ENCODE results near the gene SLC5A10. TPM values are rescaled to one million over a fixed set of nuclear protein-coding genes. Genes with fewer than 3 reads are reported as not detected.

Gene SLC5A10
- total RNA-seq, 4 donors from 2014 or later: not detected

DNA sequence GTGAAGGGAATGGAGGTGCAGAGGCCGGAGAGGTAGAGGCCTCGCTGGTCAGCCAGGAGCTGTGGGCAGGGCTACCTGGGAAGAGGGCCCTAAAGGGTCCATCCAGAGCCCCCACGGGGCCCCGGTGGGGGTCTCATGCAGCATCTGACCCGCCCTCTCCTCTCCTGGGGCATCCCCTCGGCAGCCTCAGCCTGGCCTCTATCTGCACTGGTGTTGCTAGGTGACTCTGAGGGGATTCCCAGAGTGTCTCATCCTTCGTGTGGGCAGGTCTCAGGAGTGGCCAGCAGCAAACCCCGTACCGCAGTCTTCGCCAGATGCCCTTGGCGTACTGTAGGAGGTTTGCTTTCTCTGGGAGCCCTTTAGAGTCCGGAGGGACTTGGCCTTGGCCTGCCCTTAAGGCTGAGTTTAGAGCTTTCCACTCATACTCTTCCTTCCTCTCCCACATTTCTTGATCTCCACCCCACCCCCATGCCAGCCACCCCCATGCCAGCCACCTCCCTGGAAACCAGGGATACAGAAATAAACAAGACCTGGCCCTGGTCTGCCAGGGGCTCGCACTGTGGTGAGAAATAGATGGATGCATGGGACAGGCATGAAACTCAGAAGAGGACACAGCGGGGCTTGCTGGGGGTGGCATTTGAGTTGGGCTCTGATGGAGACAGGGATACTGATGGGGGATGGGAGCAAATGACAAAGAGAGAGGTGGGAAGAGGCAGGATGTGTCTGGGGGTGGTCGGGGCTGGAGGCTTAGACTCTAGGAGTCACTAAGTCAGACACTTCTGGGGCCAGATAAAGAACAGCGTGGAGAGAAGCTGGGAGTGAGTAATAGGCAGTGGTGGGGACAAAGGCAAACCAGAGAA, 9.9 kb downstream of the SLC5A10 start:
- H3K36me3 ChIP-seq: no peaks in the 10 kb centered on the region
- no peak for DNase-seq
- H3K27ac ChIP-seq: no peak overlapping the region
- peaks cover 0 to 4% of the 10 kb centered on the region in 2 donors for H3K4me1 ChIP-seq
- H3K9me3 ChIP-seq: no peaks in the 10 kb centered on the region
- TF ChIP-seq, protein P1, sequence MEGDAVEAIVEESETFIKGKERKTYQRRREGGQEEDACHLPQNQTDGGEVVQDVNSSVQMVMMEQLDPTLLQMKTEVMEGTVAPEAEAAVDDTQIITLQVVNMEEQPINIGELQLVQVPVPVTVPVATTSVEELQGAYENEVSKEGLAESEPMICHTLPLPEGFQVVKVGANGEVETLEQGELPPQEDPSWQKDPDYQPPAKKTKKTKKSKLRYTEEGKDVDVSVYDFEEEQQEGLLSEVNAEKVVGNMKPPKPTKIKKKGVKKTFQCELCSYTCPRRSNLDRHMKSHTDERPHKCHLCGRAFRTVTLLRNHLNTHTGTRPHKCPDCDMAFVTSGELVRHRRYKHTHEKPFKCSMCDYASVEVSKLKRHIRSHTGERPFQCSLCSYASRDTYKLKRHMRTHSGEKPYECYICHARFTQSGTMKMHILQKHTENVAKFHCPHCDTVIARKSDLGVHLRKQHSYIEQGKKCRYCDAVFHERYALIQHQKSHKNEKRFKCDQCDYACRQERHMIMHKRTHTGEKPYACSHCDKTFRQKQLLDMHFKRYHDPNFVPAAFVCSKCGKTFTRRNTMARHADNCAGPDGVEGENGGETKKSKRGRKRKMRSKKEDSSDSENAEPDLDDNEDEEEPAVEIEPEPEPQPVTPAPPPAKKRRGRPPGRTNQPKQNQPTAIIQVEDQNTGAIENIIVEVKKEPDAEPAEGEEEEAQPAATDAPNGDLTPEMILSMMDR (IDR thresholded peaks at IDR 0.05): no peak
- TF ChIP-seq POLR2A (IDR thresholded peaks at IDR 0.05): no peak
- no peak overlapping the region for H3K4me3 ChIP-seq
- intact Hi-C loops (cut with DNase I; ENCODE audit: low total_unique reads): no loop called here
- no peaks in the 10 kb centered on the region for H3K27me3 ChIP-seq

DNA sequence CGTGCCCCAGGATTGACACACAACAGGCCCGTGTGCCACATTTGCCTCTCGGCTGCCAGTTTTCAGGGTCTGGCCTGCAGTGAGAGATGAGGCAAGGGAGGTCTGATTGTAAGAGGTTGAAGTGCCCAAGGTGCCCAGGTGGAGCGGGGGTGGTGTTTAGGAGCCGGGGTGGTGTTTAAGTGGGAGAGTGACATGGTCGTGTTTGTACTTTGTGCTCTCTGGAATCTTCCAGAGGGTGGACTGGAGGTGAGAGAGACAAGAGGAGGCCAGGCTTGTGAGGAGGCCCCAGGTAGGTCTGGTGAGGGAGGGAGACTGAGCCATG, 10.5 kb downstream of the SLC5A10 start:
- intact Hi-C loops (cut with DNase I; ENCODE audit: low total_unique reads): no loop called here
- Histone ChIP-seq H3K4me3 (no peak overlapping the region), H3K9me3 (no peaks in the 10 kb centered on the region), H3K4me1 (peaks cover 0 to 4% of the 10 kb centered on the region in 2 donors), H3K27me3 (no peaks in the 10 kb centered on the region), H3K36me3 (no peaks in the 10 kb centered on the region), H3K27ac (no peak overlapping the region)
- TF ChIP-seq POLR2A (IDR thresholded peaks at IDR 0.05): no peak
- TF ChIP-seq, protein P1 (IDR thresholded peaks at IDR 0.05): no peak
- no peak for DNase-seq

DNA sequence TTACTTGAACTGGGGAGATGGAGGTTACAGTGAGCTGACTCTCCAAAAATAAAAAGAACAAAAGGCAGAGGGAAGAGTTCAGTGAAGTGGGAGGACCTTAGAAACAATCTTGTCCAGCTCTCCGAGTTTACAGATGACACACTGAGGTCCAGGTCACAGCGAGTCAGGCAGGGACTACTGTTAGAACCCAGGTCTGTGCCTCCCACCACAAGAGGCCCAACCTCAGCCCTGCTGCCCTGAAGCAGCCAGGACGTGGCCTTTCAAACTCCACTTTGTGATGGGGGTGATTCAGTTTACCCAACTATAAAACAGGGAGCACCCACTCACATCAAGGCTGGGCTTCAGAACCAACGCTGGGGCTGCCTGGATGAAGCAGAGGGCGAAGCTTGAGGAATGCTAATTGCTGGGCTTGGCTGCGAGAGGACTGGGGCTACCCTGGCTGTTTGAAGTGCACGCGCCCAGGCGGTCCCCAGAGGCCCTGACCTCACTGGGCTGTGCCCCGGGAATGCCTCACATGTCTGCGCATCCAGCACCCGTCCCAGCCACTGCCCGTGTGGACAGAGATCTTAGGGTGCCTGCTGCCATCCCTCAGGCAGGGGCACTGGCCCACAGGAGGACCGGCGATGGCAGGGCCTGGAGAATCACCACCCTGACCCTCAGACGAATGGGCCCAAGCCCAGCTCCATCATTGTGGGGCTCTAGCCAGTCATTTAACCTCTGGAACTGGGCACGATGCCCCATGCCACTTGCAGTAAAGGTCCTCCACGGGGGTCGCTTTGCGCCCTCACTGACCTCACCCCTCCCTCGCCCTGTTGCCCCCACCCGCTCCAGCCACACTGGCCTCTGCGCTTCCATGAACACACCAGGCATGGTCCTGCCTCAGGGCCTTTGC, 11.4 kb downstream of the SLC5A10 start:
- Histone ChIP-seq H3K4me1 (peaks cover 0 to 4% of the 10 kb centered on the region in 2 donors), H3K9me3 (no peaks in the 10 kb centered on the region), H3K27ac (no peak overlapping the region), H3K27me3 (no peaks in the 10 kb centered on the region), H3K4me3 (no peak overlapping the region), H3K36me3 (no peaks in the 10 kb centered on the region)
- TF ChIP-seq POLR2A (IDR thresholded peaks at IDR 0.05): no peak
- TF ChIP-seq, protein P1 (IDR thresholded peaks at IDR 0.05): no peak
- no peak for DNase-seq
- intact Hi-C loops (cut with DNase I; ENCODE audit: low total_unique reads): no loop called here

DNA sequence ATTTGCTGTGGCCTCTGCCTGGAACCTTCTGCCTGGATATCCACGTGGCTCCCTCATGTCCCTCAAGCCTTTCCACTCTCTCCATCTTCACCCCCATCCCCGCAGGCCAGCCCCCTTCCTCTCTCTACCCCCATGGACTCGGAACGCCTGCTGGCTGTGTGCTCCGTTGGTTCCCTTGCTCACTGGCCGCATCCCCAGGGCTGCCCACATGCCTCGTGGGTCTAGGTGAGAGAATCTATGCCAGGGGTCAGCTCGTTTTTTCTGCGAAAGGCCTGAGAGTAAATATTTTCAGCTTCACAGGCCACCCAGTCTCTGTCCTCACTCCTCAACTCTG, 12.0 kb downstream of the SLC5A10 start:
- H3K4me1 ChIP-seq: peaks cover 0 to 4% of the 10 kb centered on the region in 2 donors
- no peak overlapping the region for H3K4me3 ChIP-seq
- H3K27ac ChIP-seq: no peak overlapping the region
- H3K27me3 ChIP-seq: no peaks in the 10 kb centered on the region
- no peak for DNase-seq
- H3K9me3 ChIP-seq: no peaks in the 10 kb centered on the region
- no peaks in the 10 kb centered on the region for H3K36me3 ChIP-seq
- intact Hi-C loops (cut with DNase I; ENCODE audit: low total_unique reads): no loop called here
- TF ChIP-seq POLR2A (IDR thresholded peaks at IDR 0.05): no peak
- TF ChIP-seq, protein P1 (IDR thresholded peaks at IDR 0.05): no peak

DNA sequence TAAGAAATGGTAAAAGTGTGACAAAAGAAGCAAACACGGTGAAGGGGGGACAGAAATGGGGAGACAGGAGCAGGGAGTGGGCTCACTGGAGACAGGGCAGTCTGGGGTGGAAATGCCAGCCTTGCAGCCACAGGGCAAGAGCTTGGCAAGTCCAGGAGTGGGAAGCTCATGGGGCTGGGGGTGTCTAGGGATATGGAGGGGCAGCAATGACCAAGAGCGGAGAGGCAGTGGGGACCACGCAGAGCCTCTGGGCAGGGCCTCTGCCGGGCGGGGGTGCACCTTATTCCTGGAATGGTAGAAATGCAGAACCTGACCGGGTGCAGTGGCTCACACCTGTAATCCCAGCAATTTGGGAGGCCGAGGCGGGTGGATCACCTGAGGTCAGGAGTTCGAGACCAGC, 12.6 kb downstream of the SLC5A10 start:
- peaks cover 0 to 4% of the 10 kb centered on the region in 2 donors for H3K4me1 ChIP-seq
- H3K36me3 ChIP-seq: no peaks in the 10 kb centered on the region
- H3K27me3 ChIP-seq: no peaks in the 10 kb centered on the region
- no peak for DNase-seq
- H3K27ac ChIP-seq: no peak overlapping the region
- TF ChIP-seq POLR2A (IDR thresholded peaks at IDR 0.05): no peak
- TF ChIP-seq, protein P1 (IDR thresholded peaks at IDR 0.05): no peak
- no peaks in the 10 kb centered on the region for H3K9me3 ChIP-seq
- intact Hi-C loops (cut with DNase I; ENCODE audit: low total_unique reads): no loop called here
- no peak overlapping the region for H3K4me3 ChIP-seq
